HEK293T (cell line): ENCODE data around the gene ZKSCAN8.

Source experiments
- FOXA1 ChIP-seq: fragments of 450-650 bp; IDR thresholded peaks from 2 replicates; pipeline ENCODE4 v1.6.1; 2016; ENCODE audit warnings: mild to moderate bottlenecking
- FOXM1 ChIP-seq: fragments of 450-650 bp; IDR thresholded peaks from 2 replicates; pipeline ENCODE4 v1.6.1; 2017; ENCODE audit warnings: mild to moderate bottlenecking, borderline replicate concordance
- L3MBTL2 ChIP-seq: fragments of 450-650 bp; conservative IDR thresholded peaks from 2 replicates; pipeline ENCODE4 v1.6.1; 2016; ENCODE audit warnings: mild to moderate bottlenecking
- NFRKB ChIP-seq: fragments of 450-650 bp; IDR thresholded peaks from 2 replicates; pipeline ENCODE4 v1.6.1; 2016; ENCODE audit warnings: mild to moderate bottlenecking, moderate library complexity
- PKNOX1 ChIP-seq: fragments of 450-650 bp; IDR thresholded peaks from 2 replicates; pipeline ENCODE4 v1.6.1; 2016
- SP1 ChIP-seq: fragments of 450-650 bp; IDR thresholded peaks from 2 replicates; pipeline ENCODE4 v1.6.1; 2017

GRCh38 chr6:28142446-28142845, 763 bp downstream of the ZKSCAN8 start:
- TF ChIP-seq L3MBTL2 (no peak), FOXM1 (no peak), SP1 (no peak), FOXA1 (no peak), NFRKB (no peak), PKNOX1 (no peak)
